HG02759 (cell line): Measurements from ENCODE around the gene CDK5RAP2.

Source experiments
- ATAC-seq: cut with Tn5 transposase; IDR thresholded peaks from one replicate; pipeline ENCODE4 v1.9.1; 2021; ENCODE audit warnings: mild to moderate bottlenecking, moderate library complexity; ENCODE audit not compliant: unreplicated experiment

Gene CDK5RAP2

DNA sequence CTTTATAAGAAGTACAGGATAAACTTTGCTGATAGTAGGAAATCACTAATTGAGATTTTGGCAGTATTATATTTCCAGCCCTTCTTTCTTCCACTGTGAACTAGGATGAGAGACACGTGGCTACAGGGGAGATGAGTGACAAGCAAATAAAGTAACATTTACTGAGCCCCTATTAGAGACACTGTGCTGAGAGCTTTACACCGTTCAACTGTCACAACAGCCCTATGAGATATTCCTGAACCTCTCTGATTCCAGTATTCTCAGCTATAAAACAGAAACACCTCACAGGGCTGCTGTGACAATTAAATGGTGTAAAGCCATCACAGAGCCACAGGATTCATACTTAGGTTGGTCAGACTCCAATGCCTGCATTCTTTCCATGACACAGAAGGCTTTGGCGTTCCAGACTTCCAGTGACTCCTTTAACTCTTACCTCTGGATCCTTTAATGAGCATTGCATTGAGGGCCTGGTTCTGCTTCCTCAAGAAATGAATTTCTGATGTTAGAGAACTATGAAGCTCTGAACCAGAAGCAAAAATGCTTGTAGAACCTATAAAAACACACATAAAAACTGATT is 169.0 kb downstream of the CDK5RAP2 start:
- ATAC-seq: no peak

DNA sequence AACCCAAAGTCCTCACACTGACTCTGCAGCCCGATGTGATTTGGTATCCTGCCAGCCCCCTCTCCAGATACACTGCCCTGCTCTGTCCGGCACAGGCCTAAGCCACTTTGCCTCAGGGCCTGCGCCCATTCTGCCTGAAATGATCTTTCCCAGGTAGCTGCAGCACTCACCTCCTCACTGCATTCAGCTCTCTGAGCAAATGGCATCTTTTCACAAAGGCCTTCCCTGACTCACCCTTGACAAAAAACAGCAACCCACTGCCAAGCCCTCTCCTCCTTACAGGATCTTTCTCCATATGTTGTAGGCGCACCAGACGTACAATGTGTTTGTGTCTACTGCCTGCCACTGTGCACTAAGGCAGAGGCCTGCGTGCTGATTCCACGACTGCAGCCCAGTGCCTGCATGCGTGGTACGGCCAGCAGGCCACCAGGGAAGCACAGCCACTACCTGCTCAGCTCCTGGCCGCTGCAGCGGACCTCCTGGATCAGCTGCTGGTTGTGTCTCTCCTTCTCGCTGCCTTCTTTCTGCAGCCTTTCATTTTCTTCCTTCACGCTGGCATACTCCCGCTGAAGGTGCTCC is 171.2 kb downstream of the CDK5RAP2 start:
- ATAC-seq: no peak

GRCh38 chr9:120405860-120406259 is 174.1 kb downstream of the CDK5RAP2 start:
- no peak for ATAC-seq

GRCh38 chr9:120405134-120405533 is 174.8 kb downstream of the CDK5RAP2 start:
- no peak for ATAC-seq

GRCh38 chr9:120403543-120403856 is 176.5 kb downstream of the CDK5RAP2 start:
- ATAC-seq: no peak

GRCh38 chr9:120402741-120403542 is 177.0 kb downstream of the CDK5RAP2 start:
- ATAC-seq: no peak

DNA sequence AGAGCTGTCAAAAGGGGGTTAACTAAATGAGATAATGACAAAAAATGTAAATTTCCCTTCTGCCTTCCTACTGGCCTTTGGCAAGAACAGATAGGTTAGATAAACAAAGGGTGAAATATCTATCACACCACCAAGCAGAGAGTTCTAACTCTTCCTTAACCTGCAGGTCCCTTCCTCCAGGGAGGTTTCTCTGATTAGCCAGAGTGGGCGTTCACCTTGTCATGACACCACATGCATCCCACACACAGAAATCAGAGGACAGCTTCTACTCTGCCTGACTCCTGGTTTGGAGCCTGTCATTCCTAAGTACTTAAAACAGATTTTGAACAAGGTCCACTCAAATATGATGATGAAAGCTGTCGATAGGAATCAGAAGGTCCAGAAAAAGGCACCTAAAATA is 180.0 kb downstream of the CDK5RAP2 start:
- no peak for ATAC-seq

- no peak for ATAC-seq
These were observed 181.7 kb downstream of the CDK5RAP2 start for GRCh38 chr9:120398286-120398685.

GRCh38 chr9:120397453-120397852 is 182.5 kb downstream of the CDK5RAP2 start:
- ATAC-seq: no peak

- ATAC-seq: no peak
These were observed 183.0 kb downstream of the CDK5RAP2 start for GRCh38 chr9:120396931-120397330.

DNA sequence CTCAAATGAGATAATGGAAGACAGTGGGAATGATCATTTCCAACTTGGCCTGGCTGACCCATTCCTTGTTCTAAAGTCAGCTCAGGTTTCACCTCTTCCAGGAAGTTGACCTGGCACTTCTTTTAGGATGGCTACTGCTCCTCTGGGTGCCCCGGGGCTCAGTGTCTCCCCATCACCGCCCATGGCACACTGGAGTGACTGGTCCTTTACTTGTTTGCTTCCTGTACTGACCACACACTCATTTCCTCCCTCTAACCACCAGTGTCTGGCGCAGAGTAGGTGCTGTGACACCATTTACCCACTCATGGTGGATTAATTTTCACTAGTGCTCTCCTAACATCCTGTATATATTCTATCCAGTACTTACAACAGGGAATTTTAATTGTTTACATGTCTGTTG is 183.5 kb downstream of the CDK5RAP2 start:
- ATAC-seq: no peak

GRCh38 chr9:120395376-120395775 is 184.6 kb downstream of the CDK5RAP2 start:
- no peak for ATAC-seq

GRCh38 chr9:120394058-120394669 is 185.8 kb downstream of the CDK5RAP2 start:
- ATAC-seq: no peak

GRCh38 chr9:120393386-120394057 is 186.4 kb downstream of the CDK5RAP2 start:
- no peak for ATAC-seq

DNA sequence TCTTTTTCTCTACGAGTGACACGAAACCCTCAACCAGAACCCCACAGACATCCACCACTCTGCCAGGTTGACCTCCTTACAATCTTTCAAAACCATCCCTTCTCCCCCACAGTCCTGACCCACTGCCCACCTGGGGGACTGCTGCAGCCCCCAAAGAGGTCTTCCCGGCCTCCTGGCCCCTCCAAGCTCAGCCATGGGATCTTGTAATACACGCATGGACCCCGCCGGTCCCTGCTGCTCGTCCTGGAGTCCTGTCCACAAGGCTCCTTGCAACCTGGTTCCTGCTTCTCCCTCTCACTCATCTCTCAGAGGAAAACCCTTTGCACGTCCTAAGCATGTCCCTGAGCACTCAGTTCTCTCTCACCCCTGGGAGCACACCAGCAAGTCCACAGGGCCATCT is 187.3 kb downstream of the CDK5RAP2 start:
- no peak for ATAC-seq

- no peak for ATAC-seq
These were observed 187.7 kb downstream of the CDK5RAP2 start for GRCh38 chr9:120392245-120392644.

DNA sequence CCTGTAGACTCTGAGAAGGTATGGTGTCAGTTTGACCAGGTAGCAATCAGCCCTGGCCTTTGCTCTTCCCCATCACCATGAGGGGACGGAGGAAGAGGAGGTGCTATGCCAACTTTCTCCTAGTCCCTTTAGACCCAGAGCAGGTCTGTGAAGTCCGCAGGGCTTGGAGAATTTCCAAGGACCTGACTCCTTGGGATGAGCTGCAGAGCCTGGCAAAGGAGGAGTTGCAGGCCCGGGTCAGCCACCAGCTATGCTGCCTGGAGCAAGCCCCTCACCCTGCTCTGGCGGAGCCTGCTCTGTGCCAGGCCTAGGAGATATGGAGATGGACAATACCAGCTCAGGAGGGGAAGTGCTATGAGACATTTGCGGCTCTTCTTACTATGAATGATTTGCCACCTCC is 188.3 kb downstream of the CDK5RAP2 start:
- no peak for ATAC-seq

GRCh38 chr9:120390637-120391190 is 189.3 kb downstream of the CDK5RAP2 start:
- no peak for ATAC-seq

- ATAC-seq: no peak
These were observed 190.1 kb downstream of the CDK5RAP2 start for GRCh38 chr9:120389867-120390266.

DNA sequence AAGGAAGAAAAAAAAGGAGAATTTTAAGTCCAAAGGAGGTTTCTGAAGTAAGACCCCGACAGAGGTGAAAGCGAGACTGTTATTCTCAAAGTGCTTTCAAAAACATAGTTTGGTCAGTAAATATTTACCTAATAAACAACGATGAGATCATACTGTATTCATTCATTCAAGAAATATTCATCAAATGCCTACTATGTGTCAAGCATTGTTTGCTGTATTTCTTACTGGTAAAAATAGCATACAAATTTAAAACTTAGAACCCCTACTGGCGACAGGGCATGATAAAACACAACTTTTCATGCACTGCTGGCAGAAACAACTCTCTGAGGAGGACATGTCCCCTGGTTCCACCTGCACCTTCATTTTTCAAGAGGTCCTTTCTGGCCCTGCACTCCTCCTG is 190.7 kb downstream of the CDK5RAP2 start:
- ATAC-seq: no peak
